ENCODE data around the gene SYNE3.

SYNE3 gene

DNA sequence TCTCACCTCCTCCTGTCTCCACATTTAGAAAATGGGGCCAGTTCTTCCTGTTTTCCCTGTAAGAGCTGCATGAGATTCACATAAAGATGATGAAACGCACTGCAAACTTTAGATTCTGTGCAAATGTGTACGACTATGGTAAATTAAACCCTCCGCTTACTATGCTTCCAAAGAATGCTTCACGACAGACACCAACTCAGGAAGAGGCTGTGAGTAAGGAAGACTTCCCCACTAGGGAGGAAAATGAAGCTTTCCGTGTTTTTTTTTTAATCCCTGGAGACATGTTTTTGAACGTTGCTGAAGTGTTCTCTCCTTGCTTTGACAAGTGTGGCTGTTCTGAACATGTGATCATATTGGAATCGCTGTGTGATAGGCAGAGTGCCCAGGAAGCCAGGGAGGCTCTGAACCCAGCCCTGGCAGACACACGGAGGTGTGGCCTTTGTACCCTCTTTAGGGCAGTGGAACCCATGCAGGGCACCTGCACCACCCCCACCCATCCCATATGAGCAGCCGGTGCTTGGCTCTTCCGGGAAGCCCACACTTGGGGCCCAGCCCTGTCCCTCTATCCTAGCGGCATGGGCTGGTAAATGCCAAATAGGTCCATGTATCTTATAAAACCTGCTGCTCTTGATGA lies 7.5 kb upstream of the SYNE3 start:
- TF ChIP-seq, protein P1, sequence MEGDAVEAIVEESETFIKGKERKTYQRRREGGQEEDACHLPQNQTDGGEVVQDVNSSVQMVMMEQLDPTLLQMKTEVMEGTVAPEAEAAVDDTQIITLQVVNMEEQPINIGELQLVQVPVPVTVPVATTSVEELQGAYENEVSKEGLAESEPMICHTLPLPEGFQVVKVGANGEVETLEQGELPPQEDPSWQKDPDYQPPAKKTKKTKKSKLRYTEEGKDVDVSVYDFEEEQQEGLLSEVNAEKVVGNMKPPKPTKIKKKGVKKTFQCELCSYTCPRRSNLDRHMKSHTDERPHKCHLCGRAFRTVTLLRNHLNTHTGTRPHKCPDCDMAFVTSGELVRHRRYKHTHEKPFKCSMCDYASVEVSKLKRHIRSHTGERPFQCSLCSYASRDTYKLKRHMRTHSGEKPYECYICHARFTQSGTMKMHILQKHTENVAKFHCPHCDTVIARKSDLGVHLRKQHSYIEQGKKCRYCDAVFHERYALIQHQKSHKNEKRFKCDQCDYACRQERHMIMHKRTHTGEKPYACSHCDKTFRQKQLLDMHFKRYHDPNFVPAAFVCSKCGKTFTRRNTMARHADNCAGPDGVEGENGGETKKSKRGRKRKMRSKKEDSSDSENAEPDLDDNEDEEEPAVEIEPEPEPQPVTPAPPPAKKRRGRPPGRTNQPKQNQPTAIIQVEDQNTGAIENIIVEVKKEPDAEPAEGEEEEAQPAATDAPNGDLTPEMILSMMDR (IDR thresholded peaks at IDR 0.05; ENCODE audit: borderline replicate concordance, insufficient read depth, low read depth, low read length) = no peak
- H3K4me3 ChIP-seq (ENCODE audit: low read depth, low read length) = no peak overlapping the region

GRCh38 chr14:95523051-95523814 lies 6.8 kb upstream of the SYNE3 start:
- H3K4me3 ChIP-seq (ENCODE audit: low read depth, low read length) = no peak overlapping the region

GRCh38 chr14:95522556-95522955 lies 6.1 kb upstream of the SYNE3 start:
- TF ChIP-seq, protein P1 (IDR thresholded peaks at IDR 0.05; ENCODE audit: borderline replicate concordance, insufficient read depth, low read depth, low read length) = no peak
- no peak overlapping the region for H3K4me3 ChIP-seq (ENCODE audit: low read depth, low read length)

More at GRCh38 chr14:95523051-95523814, 6.8 kb upstream of the SYNE3 start:
- TF ChIP-seq, protein P1 (IDR thresholded peaks at IDR 0.05; ENCODE audit: borderline replicate concordance, insufficient read depth, low read depth, low read length) = no peak

- TF ChIP-seq, protein P1 (IDR thresholded peaks at IDR 0.05; ENCODE audit: borderline replicate concordance, insufficient read depth, low read depth, low read length) = no peak
- H3K4me3 ChIP-seq (ENCODE audit: low read depth, low read length) = no peak overlapping the region
Measured at GRCh38 chr14:95522116-95522515, 5.7 kb upstream of the SYNE3 start.

- TF ChIP-seq, protein P1 (IDR thresholded peaks at IDR 0.05; ENCODE audit: borderline replicate concordance, insufficient read depth, low read depth, low read length) = no peak
- H3K4me3 ChIP-seq (ENCODE audit: low read depth, low read length) = no peak overlapping the region
Measured at GRCh38 chr14:95521001-95521400, 4.6 kb upstream of the SYNE3 start.

GRCh38 chr14:95520346-95520745 lies 3.9 kb upstream of the SYNE3 start:
- TF ChIP-seq, protein P1 (IDR thresholded peaks at IDR 0.05; ENCODE audit: borderline replicate concordance, insufficient read depth, low read depth, low read length) = no peak
- no peak overlapping the region for H3K4me3 ChIP-seq (ENCODE audit: low read depth, low read length)

DNA sequence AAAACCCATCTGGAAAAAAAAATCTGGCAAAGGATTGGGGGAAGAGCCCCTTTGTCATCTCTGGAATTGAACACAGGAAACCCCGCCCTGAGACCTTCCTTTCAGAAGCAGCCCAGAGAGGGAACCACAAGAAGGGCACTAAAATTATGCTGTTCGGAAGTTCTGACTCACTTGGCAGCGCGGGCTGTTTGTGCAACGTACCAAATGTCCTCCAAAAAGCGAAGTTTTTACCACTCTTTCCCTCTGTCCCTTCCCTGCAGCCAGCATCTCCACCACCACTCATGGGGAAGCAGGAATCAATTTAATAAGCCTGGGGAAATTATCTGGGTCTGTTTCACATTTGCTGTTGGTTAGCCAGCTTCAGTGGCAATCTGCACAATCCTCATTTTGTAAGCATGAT lies 3.2 kb upstream of the SYNE3 start:
- TF ChIP-seq, protein P1 (IDR thresholded peaks at IDR 0.05; ENCODE audit: borderline replicate concordance, insufficient read depth, low read depth, low read length) = no peak
- no peak overlapping the region for H3K4me3 ChIP-seq (ENCODE audit: low read depth, low read length)

Data from GM12875 (cell line).